Stimulated activated naive CD4-positive, alpha-beta T cell treated with Interleukin-2 at 50 U/mL for 16 hours (primary cell): ENCODE data around the gene NAA38.

ENCODE experiments used
- DNase-seq: peaks from one replicate; lab custom pipeline; 2025; lab: John Stamatoyannopoulos, UW

The NAA38 gene

GRCh38 chr17:7856811-7857712, at the start of gene NAA38:
TSS of gene NAA38 (minus strand) at chr17:7857559. CDS start at chr17:7857463, 96 bp downstream.
- peak; percentile 92 for DNase-seq

GRCh38 chr17:7903154-7904103, 46.1 kb upstream of the NAA38 start:
- DNase-seq: no peak

GRCh38 chr17:7897773-7898172, 40.4 kb upstream of the NAA38 start:
- no peak for DNase-seq

- DNase-seq: no peak
Observed at GRCh38 chr17:7897090-7897489, 39.7 kb upstream of the NAA38 start.

GRCh38 chr17:7894866-7895265, 37.5 kb upstream of the NAA38 start:
- DNase-seq: no peak

- DNase-seq: no peak
Observed at GRCh38 chr17:7894226-7894625, 36.9 kb upstream of the NAA38 start.

- DNase-seq: no peak
Observed at GRCh38 chr17:7893187-7893880, 36.0 kb upstream of the NAA38 start.

- peak; percentile 24 for DNase-seq
Observed at GRCh38 chr17:7889166-7889955, 32.0 kb upstream of the NAA38 start.

- peak; percentile 44 for DNase-seq
Observed at GRCh38 chr17:7888184-7888920, 31.0 kb upstream of the NAA38 start, which contains the start of gene CHD3. TSS of gene CHD3 (plus strand) at chr17:7888789. CDS start at chr17:7889001, 212 bp downstream.

- DNase-seq: peak; percentile 90
Observed at GRCh38 chr17:7887482-7888183, 30.3 kb upstream of the NAA38 start.

- no peak for DNase-seq
Observed at GRCh38 chr17:7887038-7887481, 29.7 kb upstream of the NAA38 start.

- DNase-seq: peak; percentile 44
Observed at GRCh38 chr17:7886227-7887037, 29.1 kb upstream of the NAA38 start.

- no peak for DNase-seq
Observed at GRCh38 chr17:7885367-7886226, 28.2 kb upstream of the NAA38 start.

- peak; percentile 44 for DNase-seq
Observed at GRCh38 chr17:7884581-7885366, 27.4 kb upstream of the NAA38 start.

- DNase-seq: peak; percentile 21
Observed at GRCh38 chr17:7883781-7884386, 26.5 kb upstream of the NAA38 start.

GRCh38 chr17:7882629-7883028, 25.3 kb upstream of the NAA38 start:
- DNase-seq: no peak

GRCh38 chr17:7882068-7882467, 24.7 kb upstream of the NAA38 start:
- no peak for DNase-seq
